ENCODE data around the gene ZSWIM6.

Gene ZSWIM6

DNA sequence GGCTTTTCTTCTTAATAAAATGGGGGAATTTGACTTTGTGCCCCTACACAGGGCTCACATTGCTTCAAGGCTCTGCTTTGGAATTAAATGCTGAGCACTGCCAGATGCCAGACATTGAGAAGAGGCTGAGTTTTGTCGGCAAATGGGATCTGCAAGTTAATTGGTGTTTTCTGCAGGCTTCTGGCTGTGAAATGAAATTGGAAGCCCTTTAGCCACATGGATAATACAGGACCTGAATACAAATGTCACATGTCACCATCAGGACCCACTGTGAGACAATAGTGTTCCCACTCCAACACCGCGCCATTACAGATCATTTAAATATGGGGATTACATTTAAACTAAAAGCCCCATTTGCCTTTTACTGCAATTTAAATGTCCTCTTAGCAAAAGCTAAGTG lies 164.4 kb downstream of the ZSWIM6 start:
- DNase-seq, result no peak

DNA sequence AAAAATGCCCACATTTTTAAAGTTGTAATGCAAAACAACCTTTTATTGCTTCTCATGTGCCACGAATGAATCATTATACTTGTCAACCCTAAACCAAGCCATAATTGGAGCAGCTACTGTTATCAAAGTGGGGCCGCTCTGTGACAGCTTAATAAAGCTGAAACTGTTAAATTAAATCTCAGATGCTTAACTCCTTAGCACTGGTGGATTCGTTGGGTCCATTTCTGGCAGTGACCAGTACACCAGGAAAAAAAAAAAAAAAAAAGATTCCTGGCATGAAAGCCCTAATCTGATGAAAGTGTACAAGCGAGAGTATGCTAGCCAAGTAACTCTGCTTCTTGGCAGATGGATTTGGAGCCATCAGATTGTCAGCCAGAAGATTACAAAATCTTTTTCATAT lies 164.8 kb downstream of the ZSWIM6 start:
- no peak for DNase-seq

DNA sequence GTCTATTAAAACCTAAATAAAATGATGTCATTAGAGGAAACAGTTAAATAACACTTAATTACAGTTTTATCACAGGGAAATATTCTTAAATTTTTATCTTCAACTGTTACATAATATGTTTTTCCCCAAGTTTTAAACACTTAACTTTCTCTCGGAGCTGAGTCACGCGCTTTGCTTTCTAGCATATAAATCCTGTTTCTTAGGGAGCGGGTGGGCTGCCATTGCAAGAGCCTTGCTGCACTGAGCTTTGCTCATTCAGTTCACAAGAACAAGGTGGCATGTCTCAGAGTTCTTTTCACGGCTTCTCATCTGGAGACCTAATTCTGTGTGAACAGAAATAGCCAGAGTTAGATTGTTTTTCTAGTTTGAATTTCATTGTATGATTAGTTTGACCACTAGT lies 166.1 kb downstream of the ZSWIM6 start:
- no peak for DNase-seq

DNA sequence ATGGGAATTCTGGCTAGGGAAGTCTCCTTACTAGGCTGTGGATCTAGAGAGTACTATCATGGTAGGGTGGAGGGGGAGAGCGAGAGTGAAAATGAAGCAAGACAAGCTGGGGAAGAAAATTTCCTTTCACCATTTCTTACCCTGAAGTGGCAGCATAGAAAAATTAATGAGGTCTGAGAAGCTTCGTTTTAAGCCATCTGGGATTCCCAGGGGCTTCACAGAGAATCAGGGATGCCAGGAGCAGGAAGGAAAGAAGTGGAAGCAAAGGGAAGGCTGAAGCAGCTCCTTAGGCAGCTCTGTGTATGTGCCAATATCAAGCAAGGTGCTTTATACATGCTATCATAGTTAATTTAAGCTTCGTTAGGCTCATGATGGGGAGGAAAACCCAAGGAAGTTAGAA lies 169.9 kb downstream of the ZSWIM6 start:
- no peak for DNase-seq

DNA sequence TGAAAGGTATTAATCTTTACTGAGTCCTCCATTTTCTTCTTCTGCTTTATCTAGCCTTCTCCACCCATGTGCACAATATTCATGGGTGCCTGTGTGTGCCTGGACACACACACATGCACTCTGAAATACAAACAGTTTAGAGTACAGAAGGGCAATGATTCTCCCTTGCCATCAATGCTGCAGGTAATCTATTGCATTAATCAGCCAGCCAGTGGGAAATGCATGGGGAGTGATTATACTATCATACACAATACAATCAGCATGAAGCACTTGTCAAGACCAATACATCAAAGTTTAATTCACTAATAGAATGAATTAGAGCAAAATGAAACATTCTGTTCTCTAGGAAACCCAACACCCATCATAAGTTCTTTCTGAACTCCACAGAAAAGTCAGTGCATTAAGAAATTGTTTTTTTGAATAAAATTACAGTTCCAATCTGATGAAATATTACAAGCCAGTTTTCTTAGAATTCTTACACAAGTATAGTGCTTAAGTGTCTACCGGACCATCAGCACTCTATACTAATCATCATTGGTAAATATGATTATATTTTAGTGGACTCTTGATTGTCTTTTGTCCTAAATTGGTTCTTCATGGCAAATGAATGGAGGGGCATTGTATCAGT lies 172.2 kb downstream of the ZSWIM6 start:
- no peak for DNase-seq

DNA sequence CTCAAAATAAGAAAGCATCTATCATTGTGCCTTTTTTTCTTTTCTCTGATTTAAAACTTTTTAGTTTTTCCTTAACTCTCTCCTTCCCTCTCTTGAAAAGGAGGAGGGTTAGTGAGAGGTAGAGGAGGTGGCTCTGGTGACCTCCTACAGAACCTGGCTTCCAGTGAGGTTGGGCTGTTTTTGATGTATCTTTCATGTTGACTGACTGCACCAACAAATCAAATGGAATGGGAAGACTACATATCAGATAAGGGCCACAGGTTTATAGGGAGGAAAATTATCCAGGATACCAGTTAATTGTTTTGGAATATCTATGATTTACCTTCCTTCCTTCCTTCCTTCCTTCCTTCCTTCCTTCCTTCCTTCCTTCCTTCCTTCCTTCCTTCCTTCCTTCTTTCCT lies 173.2 kb downstream of the ZSWIM6 start:
- DNase-seq, result no peak

DNA sequence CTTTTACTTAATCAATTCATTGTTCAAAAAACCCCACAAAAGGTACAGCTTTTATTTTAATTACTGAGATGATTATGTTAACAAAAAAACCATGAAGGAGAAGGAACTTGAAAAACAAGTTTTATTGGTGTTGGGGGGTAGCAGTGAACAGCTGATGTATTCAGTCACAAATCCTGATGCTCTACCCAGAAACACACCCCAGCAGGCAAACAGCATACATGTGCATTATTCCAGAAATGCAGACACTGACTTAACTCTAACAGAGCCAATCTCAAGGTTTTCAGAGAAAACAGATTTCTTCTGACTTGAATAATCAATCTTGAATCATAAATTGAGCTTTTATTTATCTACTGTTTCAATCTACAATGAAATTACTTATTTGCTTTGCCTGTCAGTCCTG lies 175.2 kb downstream of the ZSWIM6 start:
- no peak for DNase-seq

DNA sequence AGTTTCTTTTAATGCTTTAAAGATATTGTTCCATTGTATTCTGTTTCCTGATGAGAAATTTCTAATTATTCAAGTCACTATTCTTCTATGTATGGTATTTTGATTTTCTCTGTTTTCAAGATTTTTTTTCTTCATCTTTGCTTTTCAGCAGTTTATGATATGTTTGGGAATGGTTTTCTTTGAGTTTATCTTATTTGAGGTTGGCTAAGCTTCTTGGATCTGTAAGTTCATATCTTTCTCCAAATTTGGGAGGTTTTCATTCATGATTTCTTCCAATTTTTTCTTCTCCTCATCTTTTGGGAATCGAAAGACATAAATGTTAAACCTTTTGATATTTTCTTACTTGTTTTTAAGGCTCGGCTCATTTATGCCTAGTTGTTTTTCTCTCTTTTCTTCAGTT lies 184.9 kb downstream of the ZSWIM6 start:
- DNase-seq, result no peak

DNA sequence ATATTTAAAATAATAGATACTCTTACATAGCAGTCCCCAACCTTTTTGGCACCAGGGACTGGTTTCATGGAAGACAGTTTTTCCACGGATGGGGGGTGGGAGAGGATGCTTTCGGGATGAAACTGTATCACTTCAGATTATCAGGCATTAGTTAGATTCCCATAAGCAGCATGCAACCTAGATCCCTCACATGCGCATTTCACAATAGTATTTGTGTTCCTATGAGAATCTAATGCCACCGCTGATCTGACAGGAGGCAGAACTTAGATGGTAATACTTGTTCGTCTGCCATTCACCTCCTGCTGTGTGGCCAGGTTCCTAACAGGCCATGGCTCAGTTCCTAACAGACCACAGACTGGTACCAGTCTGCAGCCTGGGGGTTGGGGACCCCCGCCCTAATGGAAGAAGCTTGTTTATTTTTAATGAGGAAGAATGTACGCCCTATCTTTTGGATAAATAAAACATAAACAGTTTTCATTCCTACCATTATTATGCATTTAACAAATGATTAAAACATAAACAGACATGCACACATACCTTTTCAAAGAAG lies 187.7 kb downstream of the ZSWIM6 start:
- DNase-seq, result no peak

DNA sequence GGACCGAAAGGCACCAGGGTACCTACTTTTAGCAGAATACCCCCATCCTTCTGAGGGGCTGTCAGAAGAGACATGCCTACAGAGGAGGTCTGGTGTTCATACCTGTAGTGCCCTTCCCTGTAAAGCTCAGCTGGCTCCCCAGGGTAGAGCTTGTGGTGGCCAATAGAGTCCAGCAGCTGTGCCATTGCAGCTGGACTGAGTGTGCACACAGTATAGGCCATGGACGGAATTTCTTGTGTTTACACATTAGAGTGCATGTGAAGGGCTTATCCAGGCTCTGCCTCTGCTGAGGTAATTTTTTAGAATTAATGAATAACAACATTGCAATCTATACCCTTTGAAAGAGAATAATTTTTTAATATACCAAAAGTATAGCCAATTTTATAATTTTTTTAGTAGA lies 191.0 kb downstream of the ZSWIM6 start:
- no peak for DNase-seq

DNA sequence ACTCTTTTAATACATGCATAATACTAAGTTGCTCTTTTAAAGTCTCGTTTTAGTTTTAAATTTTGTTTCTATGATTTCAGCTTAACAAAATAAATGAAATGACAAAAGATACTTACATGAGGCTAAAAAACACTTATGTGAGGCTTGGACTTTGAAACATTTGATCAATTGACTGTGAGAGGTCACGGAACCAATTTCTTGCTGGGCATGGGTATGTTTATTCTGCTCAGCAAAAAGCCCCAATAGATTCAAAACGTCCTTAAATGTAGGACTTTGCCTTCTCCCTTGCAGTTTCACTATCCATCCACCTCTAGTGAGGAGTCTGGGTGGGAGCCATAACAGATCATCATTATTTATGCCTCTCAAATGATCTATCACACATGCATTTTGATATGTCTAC lies 191.9 kb downstream of the ZSWIM6 start:
- DNase-seq, result no peak

DNA sequence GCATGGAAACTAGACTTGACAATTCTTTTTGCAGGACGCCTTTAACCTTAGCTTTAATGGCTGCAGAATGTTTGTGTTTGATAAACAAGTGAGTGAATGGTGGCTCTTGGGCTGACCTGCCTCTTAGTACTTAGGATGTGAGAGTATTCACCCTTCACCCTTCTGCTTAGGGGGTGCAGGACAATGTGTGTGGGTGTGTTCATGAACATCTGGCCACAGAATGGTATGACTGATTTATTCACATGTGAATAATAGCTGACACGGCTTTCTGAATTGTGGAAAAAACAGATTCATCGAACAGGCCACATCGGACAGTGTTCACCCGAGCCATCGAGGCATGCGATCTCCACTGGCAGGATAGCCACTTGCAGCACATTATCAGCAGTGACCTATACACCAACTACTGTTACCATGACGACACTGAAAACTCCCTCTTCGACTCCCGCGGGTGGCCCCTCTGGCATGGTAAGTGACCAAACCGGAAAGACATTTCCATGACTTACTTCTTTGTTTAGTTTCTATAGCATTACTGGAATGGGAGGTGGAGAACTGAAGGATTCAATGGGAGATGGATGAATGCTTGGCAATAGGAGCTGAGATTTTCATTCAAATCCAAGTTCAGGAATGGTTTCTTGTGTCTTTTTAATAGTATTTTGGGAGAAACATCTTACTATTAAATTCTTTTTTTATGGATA lies 193.6 kb downstream of the ZSWIM6 start:
- no peak for DNase-seq

DNA sequence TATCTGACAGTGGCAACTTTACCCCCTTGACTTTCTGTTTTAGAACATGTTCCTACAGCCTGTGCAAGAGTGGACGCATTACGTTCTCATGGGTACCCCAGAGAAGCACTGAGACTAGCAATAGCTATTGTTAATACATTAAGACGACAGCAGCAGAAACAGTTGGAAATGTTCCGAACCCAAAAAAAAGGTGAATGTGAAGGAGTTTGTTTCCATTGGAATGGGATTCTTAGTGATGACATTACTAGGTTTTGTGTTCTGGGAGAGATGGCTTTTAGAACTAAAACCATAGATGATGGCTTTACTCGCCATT lies 194.1 kb downstream of the ZSWIM6 start:
- no peak for DNase-seq

DNA sequence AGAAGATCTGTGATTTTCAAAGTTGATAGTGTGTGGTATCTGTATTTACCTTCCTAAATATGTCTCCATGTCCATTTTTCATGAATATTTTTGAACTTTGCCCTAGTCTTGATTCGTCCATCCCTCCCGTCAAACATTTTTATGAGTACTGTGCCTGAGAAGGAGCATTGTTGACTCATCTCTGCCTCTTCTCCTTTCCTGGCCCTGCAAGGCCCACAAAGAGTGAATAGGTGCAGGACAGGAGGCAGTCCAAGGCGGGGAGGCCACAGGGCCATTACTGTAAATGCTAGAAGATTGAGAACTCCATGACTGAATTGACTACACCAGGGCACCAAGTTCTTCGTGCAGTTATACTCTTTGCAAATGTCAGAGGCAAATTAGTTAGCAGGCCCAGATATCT lies 200.9 kb downstream of the ZSWIM6 start:
- no peak for DNase-seq

DNA sequence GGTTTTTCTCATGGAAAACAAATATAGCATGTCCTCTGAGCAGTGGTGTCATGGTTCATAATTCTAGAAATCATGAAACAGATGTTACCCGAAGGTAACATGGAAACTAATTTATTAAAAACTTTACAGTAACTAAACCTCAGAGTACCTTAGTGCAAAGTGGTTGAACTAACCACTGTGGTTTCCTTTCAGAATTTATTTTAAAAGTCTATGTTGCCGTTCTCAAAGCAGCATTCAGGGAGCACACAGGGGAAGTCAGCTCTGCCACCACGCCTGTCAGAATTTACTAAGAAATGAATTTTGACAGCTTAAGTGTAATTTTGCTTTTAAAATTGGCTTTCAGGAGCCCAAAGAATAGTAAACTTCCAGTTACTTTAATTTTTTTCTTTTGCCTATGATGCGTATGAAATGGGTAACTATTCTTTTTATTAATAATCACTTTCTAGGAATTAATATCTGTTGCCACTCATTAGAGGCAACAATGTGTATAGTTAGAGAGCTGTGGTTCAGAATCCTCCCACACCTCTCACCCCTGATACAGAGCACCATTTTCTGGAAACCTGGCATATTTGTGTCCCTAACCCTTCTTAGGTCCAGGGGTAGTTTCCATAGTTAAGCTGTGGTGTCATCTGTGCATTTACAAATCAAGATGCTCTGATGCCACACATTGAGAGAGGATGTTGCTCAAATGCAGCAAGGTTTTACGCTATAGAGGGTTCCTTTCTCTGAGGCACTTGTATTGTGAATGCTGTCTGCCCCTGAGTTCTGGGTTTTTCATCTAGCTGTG lies 202.6 kb downstream of the ZSWIM6 start:
- DNase-seq, result no peak

DNA sequence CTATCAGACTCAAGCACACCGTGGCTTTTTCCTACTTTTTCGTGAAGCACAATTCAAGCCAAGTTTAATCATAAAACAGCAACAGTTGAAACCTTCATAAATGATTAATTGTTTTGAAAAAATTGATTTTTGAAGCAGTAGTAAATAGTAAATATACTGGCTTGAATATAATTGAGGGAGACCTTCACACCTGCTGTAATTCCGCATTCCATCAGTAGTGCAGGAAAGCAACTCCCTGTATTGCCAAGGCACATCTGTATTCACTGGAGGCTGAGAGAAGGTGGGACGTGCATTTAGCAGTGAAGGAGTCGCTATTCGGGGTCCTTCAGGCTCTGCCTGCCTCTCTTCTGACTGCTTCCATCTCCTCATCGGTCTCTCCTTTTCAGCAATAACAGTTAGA lies 203.8 kb downstream of the ZSWIM6 start:
- no peak for DNase-seq

DNA sequence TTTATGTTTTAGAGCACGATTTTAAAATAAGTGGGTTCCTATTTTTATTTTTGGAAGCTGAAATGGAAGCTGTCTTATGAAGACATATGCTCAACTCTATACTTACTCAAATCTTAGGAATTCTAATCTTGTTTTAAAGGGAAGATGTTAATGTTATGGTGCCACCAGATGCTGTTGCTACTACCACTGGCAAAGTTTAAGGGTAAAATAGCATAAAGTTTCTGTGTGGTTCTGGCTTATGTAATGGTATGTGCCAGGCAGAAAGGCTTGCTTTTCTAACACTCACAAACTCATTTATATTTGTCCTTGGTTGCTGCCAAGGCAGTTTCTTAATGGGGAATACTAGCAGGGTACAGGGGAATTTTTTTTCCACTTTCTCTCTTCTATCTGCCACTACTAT lies 204.9 kb downstream of the ZSWIM6 start:
- no peak for DNase-seq

DNA sequence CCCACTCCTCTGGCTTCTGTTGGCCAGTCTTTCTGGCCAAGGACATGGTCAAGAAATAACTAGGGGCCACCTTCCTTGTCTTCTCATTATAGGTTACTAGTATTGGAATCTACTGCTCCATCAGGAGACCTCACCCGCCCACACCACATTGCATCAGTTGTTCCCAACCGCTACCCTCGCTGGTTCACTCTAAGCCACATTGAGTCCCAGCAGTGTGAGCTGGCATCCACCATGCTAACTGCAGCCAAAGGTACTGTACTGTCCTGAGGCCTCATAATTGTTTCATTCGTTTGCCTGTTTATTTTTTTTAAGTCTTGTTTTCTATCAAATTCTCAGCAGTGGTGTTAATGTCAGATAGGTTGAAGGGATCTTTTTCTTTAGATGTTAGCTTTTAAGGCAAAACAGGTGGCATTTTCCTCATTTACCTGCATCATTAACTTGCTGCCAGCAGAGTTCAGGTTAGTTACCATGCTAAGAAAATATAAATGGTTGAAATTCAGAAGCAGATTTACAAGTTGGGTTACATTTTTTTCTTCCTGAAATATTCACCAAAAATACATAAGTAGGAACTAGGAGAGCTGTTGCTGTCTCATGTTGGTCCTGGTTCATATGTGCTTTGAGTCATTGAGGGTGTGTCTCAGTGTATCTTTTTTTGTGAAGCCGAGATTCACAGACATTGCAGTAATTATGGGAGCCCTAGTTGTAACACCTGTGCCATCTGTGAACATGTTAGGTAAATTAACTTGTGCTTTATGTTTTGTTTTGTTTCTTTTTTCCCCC lies 206.9 kb downstream of the ZSWIM6 start:
- no peak for DNase-seq

DNA sequence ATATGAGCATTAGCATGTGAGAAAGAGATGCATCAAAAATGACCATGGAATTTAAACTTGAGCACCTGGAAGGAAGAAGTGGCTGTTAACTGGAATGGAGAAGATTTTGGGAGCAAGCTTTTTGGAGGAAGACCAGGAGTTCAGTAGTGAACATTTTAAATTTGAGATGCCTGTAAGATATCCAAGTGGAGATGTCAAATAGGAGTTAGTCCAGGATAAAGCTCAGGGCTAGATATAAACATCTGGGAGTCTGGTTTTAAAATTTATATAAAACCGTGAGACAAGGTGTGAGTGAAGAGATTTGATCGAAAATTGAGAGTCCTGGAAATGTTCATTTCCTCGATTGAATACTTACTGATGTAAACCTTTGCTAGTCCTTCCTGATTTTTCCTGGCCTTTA lies 217.5 kb downstream of the ZSWIM6 start:
- DNase-seq, result no peak

DNA sequence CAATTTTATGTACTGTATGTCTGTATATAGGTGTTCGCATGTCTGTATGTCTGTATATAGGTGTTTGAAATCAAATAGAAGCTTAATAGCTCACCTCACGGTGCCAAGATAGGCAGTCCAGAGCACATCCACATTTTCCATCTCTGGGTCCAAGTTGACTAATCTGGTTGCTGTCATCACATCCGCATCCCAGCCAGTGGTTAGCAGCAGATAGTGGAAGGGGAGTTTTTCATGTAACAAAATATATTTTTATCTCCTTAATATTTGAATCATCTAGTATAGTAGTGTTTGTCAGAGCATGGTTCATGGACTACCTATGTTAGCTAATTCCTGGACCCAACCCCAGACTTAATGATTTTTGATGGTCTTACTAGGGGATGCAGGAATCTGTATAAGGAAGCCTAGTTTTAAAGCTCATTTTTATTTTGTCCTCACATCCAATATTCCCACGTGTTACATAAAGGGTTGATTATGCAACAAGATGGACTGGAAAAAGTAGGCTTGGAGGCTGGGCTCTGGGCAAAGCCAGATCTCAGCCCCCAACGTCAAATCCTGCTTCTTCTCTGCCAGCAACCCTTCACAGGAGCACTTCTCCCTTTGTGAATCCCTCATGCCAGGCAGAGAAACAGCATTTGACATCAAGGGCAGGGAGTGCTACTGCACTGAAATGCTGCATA lies 219.7 kb downstream of the ZSWIM6 start:
- no peak for DNase-seq

DNA sequence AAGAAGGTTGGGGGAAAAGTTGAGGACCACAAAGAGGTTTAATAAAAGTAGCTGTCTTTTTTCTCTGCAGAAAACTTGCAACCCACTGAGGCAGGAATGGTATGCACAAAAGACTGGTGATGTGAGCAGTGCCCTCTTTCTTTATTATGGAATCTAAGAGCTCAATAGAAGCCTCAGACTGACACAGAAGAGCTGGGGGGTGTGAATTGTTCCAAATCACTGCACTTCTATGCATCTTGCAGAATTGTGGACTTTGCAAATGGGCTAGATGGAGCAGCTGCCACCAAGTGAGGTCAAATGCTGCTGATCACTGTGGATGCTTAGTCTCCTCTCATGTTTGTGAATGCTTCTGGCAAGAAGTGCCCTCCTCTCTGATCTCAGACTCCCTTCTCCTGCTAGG lies 227.1 kb downstream of the ZSWIM6 start:
- DNase-seq, result no peak

DNA sequence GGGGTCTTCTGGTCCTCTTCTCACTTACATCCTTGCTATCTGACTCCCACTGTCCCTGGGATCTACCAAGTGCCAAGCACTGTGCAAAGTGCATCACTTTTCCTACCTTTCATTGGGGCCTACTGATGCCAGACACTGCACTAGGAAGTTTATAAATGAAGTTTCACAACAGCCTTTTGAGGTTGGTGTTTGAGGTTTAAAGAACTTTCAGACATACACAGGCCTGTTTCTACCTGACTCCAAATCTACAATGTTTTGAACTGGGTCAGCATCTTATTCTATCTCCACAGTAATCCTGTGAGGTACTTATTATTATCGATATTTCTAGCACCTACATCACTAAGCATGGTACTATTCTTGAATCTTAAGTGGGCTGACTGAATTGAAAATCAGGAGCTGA lies 227.7 kb downstream of the ZSWIM6 start:
- DNase-seq, result no peak

DNA sequence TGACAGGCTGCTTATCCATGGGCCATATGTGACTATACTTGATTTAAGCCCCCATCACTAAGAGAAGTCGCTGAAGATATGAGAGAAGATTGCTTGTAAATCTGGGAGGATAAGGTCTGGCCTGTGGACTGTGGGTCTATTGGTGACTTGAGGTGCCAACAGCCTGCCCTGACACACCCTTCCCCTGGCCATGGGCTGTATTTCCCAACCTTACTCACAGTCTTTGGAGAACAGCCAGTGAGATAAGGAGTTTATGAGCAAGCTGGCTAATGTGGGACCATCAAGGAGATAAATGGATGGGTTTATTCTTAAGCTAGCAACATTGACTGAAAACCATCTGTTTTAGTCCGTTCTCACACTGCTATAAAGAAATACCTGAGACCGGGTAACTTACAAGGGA lies 231.3 kb downstream of the ZSWIM6 start:
- DNase-seq, result no peak

All from activated naive CD4-positive, alpha-beta T cell (primary cell).